Breast epithelium (tissue), 4 donors: ENCODE measurements around the gene NAV2. TPM values are rescaled to one million over a fixed set of nuclear protein-coding genes. Genes with fewer than 3 reads are reported as not detected.

Source experiments
- DNase-seq, 2 donors: peaks; one replicate each; pipeline ENCODE4 v3.0.0-alpha.2; 2019; ENCODE audit warnings: low spot score in 2 of 2
- H3K27ac ChIP-seq, 2 donors: fragments of 200-600 bp; sonication (generic) in 1 of 2; one replicate each; pipeline ENCODE4 v1.5.1; 2016 to 2019; ENCODE audit warnings: mild to moderate bottlenecking in 1 of 2
- H3K27me3 ChIP-seq, 2 donors: fragments of 200-600 bp; sonication (generic) in 1 of 2; one replicate each; pipeline versions ENCODE4 v1.5.1 to v1.6.0; 2017 to 2019; ENCODE audit warnings: control low read depth in 1 of 2, mild to moderate bottlenecking in 1 of 2
- H3K36me3 ChIP-seq: fragments of 200-600 bp; one replicate; pipeline ENCODE4 v1.5.1; 2019
- H3K4me1 ChIP-seq, 2 donors: fragments of 200-600 bp; sonication (generic); one replicate each; pipeline ENCODE4 v1.5.1; 2016 to 2019; ENCODE audit warnings: control low read depth in 1 of 2
- H3K4me3 ChIP-seq, 3 donors: fragments of 200-600 bp; sonication (generic); 1 replicate in 2 of 3; 2 replicates in 1 of 3; pipeline ENCODE4 v1.5.1; 2016 to 2019; ENCODE audit warnings: mild to moderate bottlenecking in 3 of 3, moderate library complexity in 2 of 3
- H3K9me3 ChIP-seq, 2 donors: fragments of 200-600 bp; sonication (generic) in 1 of 2; one replicate each; pipeline ENCODE4 v1.5.1; 2016 to 2019; ENCODE audit warnings: control low read depth in 1 of 2
- POLR2A ChIP-seq: fragments of 450-650 bp; IDR thresholded peaks from one replicate; pipeline ENCODE4 v1.6.1; 2016; ENCODE audit warnings: antibody characterized with exemption, mild to moderate bottlenecking, moderate library complexity
- POLR2AphosphoS5 ChIP-seq, 3 donors: sonication (generic); formaldehyde crosslinking; IDR thresholded peaks; one replicate each; pipeline ENCODE4 v1.6.1; 2017; ENCODE audit warnings: antibody characterized with exemption in 3 of 3
- intact Hi-C: fragments of 100-400 bp; cut with DNase I; formaldehyde crosslinking; loops from one replicate; pipeline ENCODE4 v1.15.1; 2023; ENCODE audit warnings: low total_unique reads
- total RNA-seq, 3 donors: library from RNA; depleted of rRNA; stranded (reverse); fragments of >200 nt; gene quantifications; one replicate each; pipeline ENCODE4 v1.1.0, GENCODE V29; 2016
- TF ChIP-seq, protein P1 (sequence below), 3 donors: fragments of 450-650 bp; IDR thresholded peaks; one replicate each; pipeline ENCODE4 v1.5.1; 2016 to 2017; ENCODE audit warnings: antibody characterized with exemption in 3 of 3, mild to moderate bottlenecking in 3 of 3, moderate library complexity in 3 of 3

The NAV2 gene
- total RNA-seq, 3 donors from 2014 or later, result 28.2 to 61.8 (median 31.4) TPM

DNA sequence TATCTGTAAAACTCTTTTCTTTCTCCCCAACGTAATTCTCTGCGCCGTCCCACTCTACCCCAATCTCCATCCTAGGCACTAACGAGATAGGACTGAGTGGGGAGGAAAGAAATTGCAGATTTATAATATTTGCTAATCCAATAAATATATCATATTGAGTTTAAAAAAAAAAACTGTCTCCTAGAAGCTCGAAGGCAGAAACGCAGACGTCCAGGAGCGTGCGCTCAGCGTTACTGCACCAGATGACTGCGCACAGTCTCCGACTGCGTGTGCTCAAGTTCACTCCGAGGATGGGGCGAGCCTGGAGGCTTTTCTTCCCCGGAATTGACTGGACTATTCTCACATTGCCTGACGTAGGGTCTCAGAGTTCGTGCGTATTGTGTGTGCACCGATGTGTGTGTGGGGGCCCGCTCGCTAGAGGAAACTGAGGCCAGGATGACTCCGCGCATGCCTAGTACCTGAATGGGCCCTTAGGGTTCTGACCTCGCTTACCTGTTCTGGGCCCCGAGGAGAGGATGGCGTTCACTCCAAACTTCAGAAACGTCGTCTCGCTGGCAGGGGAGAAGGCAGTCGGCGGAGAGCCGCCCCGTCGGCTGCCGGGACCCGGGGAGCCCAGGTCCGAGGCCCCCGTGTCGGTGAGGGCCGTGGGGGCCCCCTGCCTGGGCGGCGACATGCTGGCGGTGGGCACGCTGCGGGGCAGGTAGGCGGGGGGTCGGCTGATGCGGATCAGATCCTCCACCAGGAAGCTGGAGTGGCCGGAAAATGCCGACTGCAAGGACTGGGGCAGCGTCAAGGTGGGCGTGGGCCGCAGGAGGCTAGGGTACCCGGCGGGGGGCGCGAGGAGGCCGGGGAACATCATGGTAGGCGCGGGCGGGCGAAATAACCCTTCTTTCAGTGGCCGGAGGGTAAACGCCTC is 447.1 kb downstream of the NAV2 start:
- Histone ChIP-seq H3K4me3 (no peak overlapping the region), H3K4me1 (peaks cover 0 to 2% of the 10 kb centered on the region in 2 donors), H3K9me3 (no peaks in the 10 kb centered on the region), H3K27ac (no peak overlapping the region), H3K36me3 (no peaks in the 10 kb centered on the region), H3K27me3 (peaks cover 18 to 96% of the 10 kb centered on the region in 2 donors)
- no peak for DNase-seq
- TF ChIP-seq POLR2AphosphoS5 (IDR thresholded peaks at IDR 0.05) (no peak), POLR2A (no peak)
- TF ChIP-seq, protein P1, sequence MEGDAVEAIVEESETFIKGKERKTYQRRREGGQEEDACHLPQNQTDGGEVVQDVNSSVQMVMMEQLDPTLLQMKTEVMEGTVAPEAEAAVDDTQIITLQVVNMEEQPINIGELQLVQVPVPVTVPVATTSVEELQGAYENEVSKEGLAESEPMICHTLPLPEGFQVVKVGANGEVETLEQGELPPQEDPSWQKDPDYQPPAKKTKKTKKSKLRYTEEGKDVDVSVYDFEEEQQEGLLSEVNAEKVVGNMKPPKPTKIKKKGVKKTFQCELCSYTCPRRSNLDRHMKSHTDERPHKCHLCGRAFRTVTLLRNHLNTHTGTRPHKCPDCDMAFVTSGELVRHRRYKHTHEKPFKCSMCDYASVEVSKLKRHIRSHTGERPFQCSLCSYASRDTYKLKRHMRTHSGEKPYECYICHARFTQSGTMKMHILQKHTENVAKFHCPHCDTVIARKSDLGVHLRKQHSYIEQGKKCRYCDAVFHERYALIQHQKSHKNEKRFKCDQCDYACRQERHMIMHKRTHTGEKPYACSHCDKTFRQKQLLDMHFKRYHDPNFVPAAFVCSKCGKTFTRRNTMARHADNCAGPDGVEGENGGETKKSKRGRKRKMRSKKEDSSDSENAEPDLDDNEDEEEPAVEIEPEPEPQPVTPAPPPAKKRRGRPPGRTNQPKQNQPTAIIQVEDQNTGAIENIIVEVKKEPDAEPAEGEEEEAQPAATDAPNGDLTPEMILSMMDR (IDR thresholded peaks at IDR 0.05), result no peak
- intact Hi-C loops, result no loop called here

DNA sequence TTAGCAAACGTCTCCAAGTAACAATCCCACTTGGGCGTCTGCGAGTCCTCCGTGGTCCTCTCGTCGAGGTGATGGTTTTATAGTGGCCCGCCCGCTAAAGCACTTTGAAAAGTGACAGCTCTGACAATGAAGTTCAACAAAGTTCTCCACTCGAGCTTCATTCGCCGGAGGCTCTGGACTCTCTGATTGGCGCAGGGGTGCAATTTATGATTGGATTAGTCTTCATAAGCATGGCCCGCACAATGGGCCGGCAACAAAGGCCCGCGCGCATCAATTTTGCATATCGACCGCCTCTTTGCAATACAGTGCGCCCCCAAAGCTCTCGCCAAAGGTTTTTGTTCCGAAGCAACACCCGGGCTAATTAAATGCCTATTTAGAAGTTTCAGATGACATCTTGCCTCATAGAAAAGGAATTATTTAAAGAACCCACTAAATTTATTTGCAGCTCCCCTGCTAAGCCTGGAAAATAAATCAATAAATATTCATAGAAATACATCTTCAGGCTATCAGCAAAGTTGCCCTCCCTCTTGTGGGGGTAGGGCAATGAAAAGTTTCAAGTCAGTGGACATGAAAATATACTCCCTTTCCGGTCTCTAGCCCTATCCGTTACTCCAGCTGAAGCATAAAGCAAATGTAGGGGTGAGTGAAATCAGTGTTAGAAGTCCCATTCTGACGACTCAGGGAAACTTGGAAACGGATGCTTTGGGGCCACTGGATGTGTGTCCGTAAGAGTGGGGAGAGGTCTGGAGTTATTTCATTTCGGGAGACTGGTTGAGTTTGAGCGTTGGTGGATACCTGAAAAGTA is 448.0 kb downstream of the NAV2 start, which contains the start of gene DBX1:
TSS of gene DBX1 (minus strand) at position 51 of the 805 bp plus-strand sequence. CDS start 151 bp downstream, outside the sequence.
- H3K9me3 ChIP-seq, result no peaks in the 10 kb centered on the region
- intact Hi-C loops, result no loop called here
- H3K4me3 ChIP-seq, result no peak within 1 kb of the TSS
- DNase-seq, result no peak
- no peak within 1 kb of the TSS for H3K27ac ChIP-seq
- peaks cover 0 to 2% of the 10 kb centered on the region in 2 donors for H3K4me1 ChIP-seq
- H3K27me3 ChIP-seq, result peaks cover 18 to 100% of the 10 kb centered on the region in 2 donors
- H3K36me3 ChIP-seq, result no peaks in the 10 kb centered on the region
- TF ChIP-seq POLR2AphosphoS5 (IDR thresholded peaks at IDR 0.05) (no peak), POLR2A (no peak)
- TF ChIP-seq, protein P1 (IDR thresholded peaks at IDR 0.05), result no peak

DNA sequence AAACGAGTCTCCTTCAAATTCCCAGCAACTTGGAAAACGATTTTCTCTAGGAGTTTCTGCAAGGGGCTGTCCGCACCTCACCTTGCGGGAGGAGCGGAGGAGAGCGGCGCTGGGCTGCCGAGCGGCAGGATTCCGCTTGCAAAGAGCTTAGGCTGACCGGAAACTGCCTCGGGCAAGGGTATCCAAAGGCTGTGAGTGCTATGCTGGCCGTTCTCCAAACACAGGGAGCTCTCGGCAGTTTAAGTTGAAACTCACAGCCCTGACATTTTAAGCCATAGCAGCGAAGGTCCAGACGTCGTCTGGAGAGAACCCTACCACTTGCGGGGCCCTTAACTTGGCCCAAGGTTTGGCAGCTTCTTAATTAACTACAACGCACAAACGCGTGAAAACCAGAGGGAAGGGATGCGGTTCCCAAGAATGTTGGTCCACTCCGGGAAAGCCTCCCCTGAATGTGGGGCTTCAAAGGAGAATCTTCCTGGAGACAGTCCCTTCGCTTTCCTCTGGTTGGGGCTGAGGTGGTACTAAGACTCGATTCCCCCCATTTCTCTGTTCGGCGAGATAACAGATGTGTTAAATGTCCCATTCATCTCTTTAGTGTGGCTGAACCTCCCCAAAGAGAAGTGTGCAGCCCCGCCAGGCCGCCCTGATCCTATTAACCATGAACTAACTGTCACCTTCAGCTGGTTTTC is 448.7 kb downstream of the NAV2 start:
- DNase-seq, result no peak
- H3K27ac ChIP-seq, result no peak overlapping the region

DNA sequence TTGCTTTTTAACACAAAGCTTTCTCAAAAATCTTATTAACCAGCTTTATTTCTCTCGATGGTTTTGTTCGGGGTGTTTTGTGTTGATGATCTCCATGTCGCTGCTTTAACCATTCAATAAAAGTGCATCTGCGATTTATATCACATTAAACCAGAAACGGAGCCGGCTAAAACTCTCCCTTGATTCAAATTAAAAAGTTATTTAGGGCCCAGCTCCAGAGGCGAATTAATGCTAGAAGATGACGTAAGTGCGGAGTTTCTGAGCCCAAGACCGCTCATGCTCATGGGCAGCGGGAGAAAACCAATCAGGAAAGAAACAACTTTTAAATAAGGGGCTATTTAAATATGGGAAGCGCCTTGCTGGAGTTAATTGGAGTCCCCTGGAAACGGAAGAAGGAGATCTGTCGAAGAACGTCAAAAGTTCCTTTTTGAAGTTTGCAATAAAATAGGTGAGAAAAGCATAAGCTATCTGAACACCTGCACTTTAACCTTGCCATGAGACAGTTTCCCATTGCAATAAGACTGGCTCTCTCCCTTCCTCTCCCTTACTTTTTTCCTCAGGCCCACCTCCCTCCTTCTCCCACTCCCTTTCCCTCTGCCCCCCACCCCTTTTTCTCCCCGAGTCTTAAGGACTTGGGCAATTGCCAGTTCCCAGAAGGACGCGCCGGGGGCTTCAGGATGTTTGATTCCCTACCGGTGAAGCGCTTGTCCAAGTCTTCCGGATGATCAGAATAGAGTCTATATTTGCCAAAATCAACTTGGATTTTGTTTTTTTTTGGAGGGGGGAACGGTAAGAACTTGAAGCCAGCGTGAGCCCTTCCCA is 449.5 kb downstream of the NAV2 start:
- no peaks in the 10 kb centered on the region for H3K36me3 ChIP-seq
- H3K4me3 ChIP-seq, result no peak overlapping the region
- H3K27me3 ChIP-seq, result peaks cover 7 to 97% of the 10 kb centered on the region in 2 donors
- no peaks in the 10 kb centered on the region for H3K9me3 ChIP-seq
- intact Hi-C loops, result no loop called here
- DNase-seq, result no peak
- no peak overlapping the region for H3K27ac ChIP-seq
- TF ChIP-seq, protein P1 (IDR thresholded peaks at IDR 0.05), result no peak
- peaks cover 0 to 2% of the 10 kb centered on the region in 2 donors for H3K4me1 ChIP-seq

More for the DNA sequence above, 448.7 kb downstream of the NAV2 start:
- intact Hi-C loops, result no loop called here
- H3K27me3 ChIP-seq, result peaks cover 15 to 97% of the 10 kb centered on the region in 2 donors
- no peak overlapping the region for H3K4me3 ChIP-seq
- H3K36me3 ChIP-seq, result no peaks in the 10 kb centered on the region
- peaks cover 0 to 2% of the 10 kb centered on the region in 2 donors for H3K4me1 ChIP-seq
- TF ChIP-seq POLR2A (no peak), POLR2AphosphoS5 (IDR thresholded peaks at IDR 0.05) (no peak)
- TF ChIP-seq, protein P1 (IDR thresholded peaks at IDR 0.05), result no peak
- no peaks in the 10 kb centered on the region for H3K9me3 ChIP-seq
